Progenitor cell of endocrine pancreas (in vitro differentiated cells): Measurements from ENCODE around the gene INSC. TPM values are rescaled to one million over a fixed set of nuclear protein-coding genes. Genes with fewer than 3 reads are reported as not detected.

Experiments used
- DNase-seq: peaks from one replicate; pipeline ENCODE4 v3.0.0; 2021; ENCODE audit warnings: low spot score; ENCODE audit not compliant: unreplicated experiment
- H3K27ac Mint-ChIP-seq: 2 replicates; pipeline ENCODE4 v1.8.0; 2021; ENCODE audit warnings: mild to moderate bottlenecking, moderate library complexity, mixed read lengths
- H3K27me3 Mint-ChIP-seq: 2 replicates; pipeline ENCODE4 v1.8.0; 2021; ENCODE audit warnings: mixed read lengths
- H3K36me3 Mint-ChIP-seq: 2 replicates; pipeline ENCODE4 v1.8.0; 2022; ENCODE audit warnings: mixed read lengths; ENCODE audit not compliant: insufficient read depth
- H3K4me1 Mint-ChIP-seq: 2 replicates; pipeline ENCODE4 v1.8.0; 2021; ENCODE audit warnings: low read depth, mixed read lengths
- H3K4me3 Mint-ChIP-seq: 2 replicates; pipeline ENCODE4 v1.8.0; 2021; ENCODE audit warnings: low read depth, mild to moderate bottlenecking, moderate library complexity, mixed read lengths
- H3K9me3 Mint-ChIP-seq: 2 replicates; pipeline ENCODE4 v1.8.0; 2021; ENCODE audit warnings: low read depth, mixed read lengths
- CTCF ChIP-seq: fragments of 200-600 bp; sonication (generic); IDR thresholded peaks from one replicate; pipeline ENCODE4 v1.5.0; 2021; ENCODE audit warnings: antibody characterized with exemption, mild to moderate bottlenecking; ENCODE audit not compliant: unreplicated experiment
- total RNA-seq: library from RNA; stranded (reverse); gene quantifications from 2 replicates; pipeline ENCODE4 v1.2.1, GENCODE V29; 2021

Gene INSC
- total RNA-seq, 1 donor from 2014 or later, result not detected

GRCh38 chr11:15074206-15075161 lies 40.2 kb upstream of the INSC start:
- peaks cover 5% of the 10 kb centered on the region for H3K9me3 Mint-ChIP-seq
- peak overlapping the region; percentile 29 for H3K27ac Mint-ChIP-seq
- no peaks in the 10 kb centered on the region for H3K4me1 Mint-ChIP-seq
- peak; percentile 90 for TF ChIP-seq CTCF
- H3K4me3 Mint-ChIP-seq, result no peak overlapping the region
- peaks cover 29% of the 10 kb centered on the region for H3K27me3 Mint-ChIP-seq
- H3K36me3 Mint-ChIP-seq, result no peaks in the 10 kb centered on the region
- DNase-seq, result peak; percentile 91

GRCh38 chr11:15075162-15075526 lies 39.6 kb upstream of the INSC start:
- Mint-ChIP-seq H3K9me3 (peaks cover under 1% of the 10 kb centered on the region), H3K36me3 (no peaks in the 10 kb centered on the region), H3K4me3 (no peak overlapping the region), H3K27ac (no peak overlapping the region), H3K4me1 (no peaks in the 10 kb centered on the region), H3K27me3 (peaks cover 35% of the 10 kb centered on the region)
- no peak for DNase-seq
- TF ChIP-seq CTCF, result no peak

- Mint-ChIP-seq H3K36me3 (no peaks in the 10 kb centered on the region), H3K9me3 (peaks cover 22% of the 10 kb centered on the region), H3K4me1 (no peaks in the 10 kb centered on the region), H3K27me3 (peaks cover 6% of the 10 kb centered on the region), H3K27ac (no peak overlapping the region), H3K4me3 (no peak overlapping the region)
- TF ChIP-seq CTCF, result no peak
- DNase-seq, result no peak
Observed at GRCh38 chr11:15091175-15091574, 23.5 kb upstream of the INSC start.

- Mint-ChIP-seq H3K4me3 (no peak overlapping the region), H3K4me1 (no peaks in the 10 kb centered on the region), H3K27me3 (peaks cover 6% of the 10 kb centered on the region), H3K9me3 (peaks cover 21% of the 10 kb centered on the region), H3K27ac (no peak overlapping the region), H3K36me3 (no peaks in the 10 kb centered on the region)
- TF ChIP-seq CTCF, result no peak
- no peak for DNase-seq
Observed at GRCh38 chr11:15091625-15092024, 23.1 kb upstream of the INSC start.

GRCh38 chr11:15093432-15093831 lies 21.3 kb upstream of the INSC start:
- DNase-seq, result no peak
- Mint-ChIP-seq H3K4me1 (no peaks in the 10 kb centered on the region), H3K9me3 (peaks cover 6% of the 10 kb centered on the region), H3K4me3 (no peak overlapping the region), H3K27me3 (peaks cover 8% of the 10 kb centered on the region), H3K36me3 (no peaks in the 10 kb centered on the region), H3K27ac (no peak overlapping the region)
- no peak for TF ChIP-seq CTCF
